DMS114 treated with DMSO at 0.1 percent for 48 hours (cell line): Measurements from ENCODE around the gene EVC.

ENCODE experiments used
- DNase-seq: peaks from one replicate; lab custom pipeline; 2025; ENCODE audit not compliant: unreplicated experiment; lab: John Stamatoyannopoulos, UW

EVC gene

GRCh38 chr4:5755161-5755560 is 44.2 kb downstream of the EVC start:
- DNase-seq = no peak

DNA sequence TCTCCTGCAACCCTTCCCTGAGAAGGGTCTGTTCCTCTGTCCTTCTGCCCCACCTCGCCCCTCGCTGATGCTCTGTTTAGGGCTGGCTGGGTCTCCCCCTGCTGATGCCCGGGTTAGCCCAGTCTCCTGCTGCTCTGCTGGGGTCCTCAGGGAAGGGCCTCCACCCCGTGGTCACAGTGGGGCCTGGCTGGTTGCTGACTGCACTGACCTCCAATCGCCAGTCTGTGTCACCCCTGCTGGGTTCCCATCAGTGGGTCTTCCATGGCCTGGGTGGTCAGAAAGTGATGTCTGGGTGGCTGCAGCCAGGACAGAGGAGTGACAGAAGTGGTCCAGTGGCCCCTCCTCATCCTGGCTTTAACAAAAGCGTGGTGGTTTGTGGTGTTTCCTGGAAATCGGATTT is 44.7 kb downstream of the EVC start:
- no peak for DNase-seq

GRCh38 chr4:5756271-5756670 is 45.3 kb downstream of the EVC start:
- DNase-seq = no peak

- DNase-seq = no peak
These were observed 46.1 kb downstream of the EVC start for GRCh38 chr4:5757091-5757490.

DNA sequence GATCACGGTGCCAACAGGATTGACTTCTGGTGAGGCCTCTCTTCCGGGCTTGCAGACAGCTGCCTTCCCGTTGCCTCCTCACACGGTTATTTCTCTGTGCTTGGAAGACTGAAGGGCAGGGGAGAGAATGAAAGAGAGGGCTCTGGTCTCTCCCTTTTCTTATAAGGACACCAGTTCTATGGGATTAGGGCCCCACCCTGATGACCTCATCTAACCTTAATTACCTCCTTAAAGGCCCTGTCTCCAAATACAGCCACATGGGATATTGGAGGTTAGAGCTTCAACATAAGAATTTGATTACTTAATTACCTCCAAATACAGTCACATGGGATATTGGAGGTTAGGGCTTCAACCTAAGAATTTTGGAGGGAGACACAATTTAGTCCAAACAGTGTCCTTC is 46.5 kb downstream of the EVC start:
- no peak for DNase-seq

GRCh38 chr4:5757954-5758353 is 47.0 kb downstream of the EVC start:
- DNase-seq = no peak

- DNase-seq = no peak
These were observed 47.7 kb downstream of the EVC start for GRCh38 chr4:5758741-5759140.

- DNase-seq = no peak
These were observed 48.5 kb downstream of the EVC start for GRCh38 chr4:5759236-5760075.

GRCh38 chr4:5760246-5760645 is 49.2 kb downstream of the EVC start:
- DNase-seq = no peak

GRCh38 chr4:5760936-5761480 is 50.0 kb downstream of the EVC start:
- no peak for DNase-seq

- DNase-seq = no peak
These were observed 59.0 kb downstream of the EVC start for GRCh38 chr4:5770051-5770450.

- DNase-seq = no peak
These were observed 61.7 kb downstream of the EVC start for GRCh38 chr4:5772528-5773270.

- DNase-seq = no peak
These were observed 62.2 kb downstream of the EVC start for GRCh38 chr4:5773271-5773555.

DNA sequence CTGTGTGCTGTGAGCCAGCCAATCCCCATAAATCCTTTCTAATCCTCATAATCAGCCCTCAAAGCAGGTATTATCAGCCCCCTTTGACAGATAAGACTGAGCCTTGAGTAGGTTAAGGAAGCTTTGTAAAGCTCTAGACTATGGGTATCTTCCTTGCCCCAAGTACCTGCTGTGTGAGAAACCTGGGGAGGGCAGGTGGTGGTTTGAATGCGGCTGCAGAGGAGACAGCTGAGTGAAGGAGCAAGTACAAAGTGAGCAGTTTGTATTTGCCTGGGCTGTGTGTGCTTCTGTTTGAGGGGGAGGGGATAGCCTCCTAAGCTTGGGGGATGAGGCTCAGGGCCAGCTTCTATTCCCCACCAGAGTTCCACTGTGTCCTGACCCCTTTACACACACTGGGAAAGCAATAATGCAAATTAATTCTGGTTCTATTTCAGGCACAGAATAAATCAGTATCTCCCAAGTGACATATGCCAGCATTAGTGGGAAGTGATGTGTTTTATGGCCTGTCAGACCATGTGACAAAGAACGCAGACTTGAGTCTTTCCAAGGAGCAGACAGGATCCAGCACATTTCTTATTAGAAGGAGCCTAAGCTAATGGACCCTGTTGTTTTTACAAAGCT is 63.5 kb downstream of the EVC start:
- DNase-seq = no peak

DNA sequence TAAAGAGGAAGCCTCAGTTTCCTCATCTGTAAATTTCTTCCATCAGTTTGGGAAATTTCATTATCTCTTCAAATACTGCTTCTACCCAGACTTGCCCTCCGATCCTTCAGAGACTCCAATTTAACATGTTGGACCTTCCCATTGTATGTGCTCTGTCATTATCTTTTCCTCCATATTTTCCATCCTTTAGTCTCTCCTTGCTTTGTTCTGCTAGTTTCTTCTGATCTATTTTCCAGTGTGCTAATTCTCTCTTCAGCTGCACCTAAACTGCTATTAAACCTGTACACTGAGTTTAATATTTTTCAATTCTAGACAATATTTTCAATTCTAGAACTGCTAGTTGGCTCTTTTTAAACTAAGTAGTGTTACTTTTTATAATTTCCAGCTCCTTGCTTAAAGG is 65.5 kb downstream of the EVC start:
- no peak for DNase-seq

- DNase-seq = no peak
These were observed 70.0 kb downstream of the EVC start for GRCh38 chr4:5780831-5781480.

GRCh38 chr4:5781691-5782090 is 70.7 kb downstream of the EVC start:
- no peak for DNase-seq

DNA sequence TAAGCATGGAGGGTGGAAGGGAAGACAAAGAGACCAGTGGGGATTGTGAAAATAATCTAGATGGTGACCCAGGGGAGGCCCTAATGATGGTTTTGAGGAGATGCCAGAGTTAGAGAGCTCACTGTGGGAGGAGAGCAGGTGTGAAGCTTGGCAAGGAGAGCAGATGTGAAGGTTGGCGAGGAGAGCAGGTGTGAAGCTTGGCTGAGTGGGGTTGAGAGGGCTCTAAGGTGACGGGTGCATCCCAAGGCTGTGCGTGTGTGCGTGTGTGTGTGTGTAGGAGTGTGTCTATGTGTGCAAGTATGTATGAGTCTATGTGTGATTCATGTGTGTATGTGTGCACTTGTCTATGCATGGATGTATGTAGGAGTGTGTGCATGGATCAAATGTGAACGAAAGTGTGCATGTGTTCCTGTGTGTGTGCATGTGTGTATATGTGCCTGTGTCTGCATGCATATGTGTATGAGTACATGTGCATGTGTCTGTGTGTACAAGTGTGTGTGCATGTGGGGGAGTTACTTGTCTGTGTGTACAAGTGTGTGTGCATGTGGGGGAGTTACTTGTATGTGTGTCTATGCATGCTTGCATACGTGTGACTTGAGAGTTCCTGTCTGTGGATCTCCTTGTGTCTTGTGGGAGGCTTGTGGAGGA is 72.0 kb downstream of the EVC start:
- no peak for DNase-seq

GRCh38 chr4:5783486-5783885 is 72.5 kb downstream of the EVC start:
- DNase-seq = no peak

DNA sequence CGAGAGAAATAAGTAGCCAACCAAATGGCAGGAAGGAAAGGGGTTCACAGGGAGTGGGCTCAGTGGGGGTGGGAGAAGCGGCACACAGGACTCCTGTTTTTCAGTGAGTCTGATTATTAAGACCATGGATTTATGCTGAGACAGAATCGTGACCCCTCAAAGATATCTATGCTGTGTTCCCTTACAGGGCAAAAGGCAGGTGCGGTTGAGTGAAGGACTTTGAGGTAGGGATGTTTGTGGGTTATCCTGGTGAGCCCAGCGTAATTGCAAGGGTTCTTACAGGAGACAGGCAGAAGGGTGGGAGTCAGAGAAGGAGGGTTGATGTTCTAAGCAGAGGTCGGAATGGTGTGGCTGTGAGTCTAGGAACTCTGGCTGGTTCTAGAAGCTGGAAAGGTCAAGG is 73.0 kb downstream of the EVC start:
- no peak for DNase-seq
